ENCODE measurements around the gene NCBP2.

The NCBP2 gene

GRCh38 chr3:196936288-196936687 is 6.0 kb downstream of the NCBP2 start:
- DNase-seq = no peak

- no peak for DNase-seq
These were observed 9.7 kb downstream of the NCBP2 start for GRCh38 chr3:196932600-196932999.

- no peak for DNase-seq
These were observed 10.3 kb downstream of the NCBP2 start for GRCh38 chr3:196931828-196932587.

- DNase-seq = no peak
These were observed 11.2 kb downstream of the NCBP2 start for GRCh38 chr3:196931157-196931556.

GRCh38 chr3:196927571-196928453 is 14.5 kb downstream of the NCBP2 start:
- DNase-seq = no peak

- no peak for DNase-seq
These were observed 21.6 kb downstream of the NCBP2 start for GRCh38 chr3:196920733-196921132.

GRCh38 chr3:196918968-196919367 is 23.4 kb downstream of the NCBP2 start:
- no peak for DNase-seq

- no peak for DNase-seq
These were observed 25.3 kb downstream of the NCBP2 start for GRCh38 chr3:196916995-196917394.

- DNase-seq = no peak
These were observed 26.1 kb downstream of the NCBP2 start for GRCh38 chr3:196916221-196916620.

- DNase-seq = no peak
These were observed 27.0 kb downstream of the NCBP2 start for GRCh38 chr3:196915375-196915774.

GRCh38 chr3:196914866-196915265 is 27.5 kb downstream of the NCBP2 start:
- DNase-seq = no peak

- DNase-seq = no peak
These were observed 38.6 kb downstream of the NCBP2 start for GRCh38 chr3:196903740-196904139.

- no peak for DNase-seq
These were observed 40.0 kb downstream of the NCBP2 start for GRCh38 chr3:196902296-196902695.

- no peak for DNase-seq
These were observed 40.6 kb downstream of the NCBP2 start for GRCh38 chr3:196901768-196902167.

- no peak for DNase-seq
These were observed 46.1 kb downstream of the NCBP2 start for GRCh38 chr3:196896229-196896628.

- no peak for DNase-seq
These were observed 47.6 kb downstream of the NCBP2 start for GRCh38 chr3:196894557-196895295.

- no peak for DNase-seq
These were observed 52.3 kb downstream of the NCBP2 start for GRCh38 chr3:196889844-196890708.

- DNase-seq = peak; percentile 32
These were observed 56.2 kb downstream of the NCBP2 start for GRCh38 chr3:196886144-196886543.
